GM11168 (cell line): ENCODE measurements around the gene DHX38.

ENCODE experiments used
- in situ Hi-C: fragments of 300-500 bp; cut with MboI; formaldehyde crosslinking; loops from one replicate; pipeline ENCODE4 v1.12.0; 2022; ENCODE audit warnings: low sequenced_read_pairs; ENCODE audit not compliant: unreplicated experiment

The DHX38 gene

GRCh38 chr16:72112906-72113615 lies 19.4 kb downstream of the DHX38 start:
- in situ Hi-C loops, result no loop called here

GRCh38 chr16:72113616-72113945 lies 19.9 kb downstream of the DHX38 start:
- in situ Hi-C loops, result no loop called here

GRCh38 chr16:72120026-72120425 lies 26.4 kb downstream of the DHX38 start:
- in situ Hi-C loops, result loop anchor here (10.0 kb wide), 1 partner anchor 355 kb away; no protein-coding TSS in a partner anchor

- in situ Hi-C loops, result loop anchor here (10.0 kb wide), 1 partner anchor 352 kb away; no protein-coding TSS in a partner anchor
Observed at GRCh38 chr16:72122308-72122707, 28.7 kb downstream of the DHX38 start.

- in situ Hi-C loops, result loop anchor here (10.0 kb wide), 1 partner anchor 352 kb away; no protein-coding TSS in a partner anchor
Observed at GRCh38 chr16:72122916-72123315, 29.3 kb downstream of the DHX38 start.

- in situ Hi-C loops, result loop anchor here (10.0 kb wide), 1 partner anchor 351 kb away; no protein-coding TSS in a partner anchor
Observed at GRCh38 chr16:72123426-72123825, 29.8 kb downstream of the DHX38 start.

GRCh38 chr16:72124148-72124547 lies 30.5 kb downstream of the DHX38 start:
- in situ Hi-C loops, result loop anchor here (10.0 kb wide), 1 partner anchor 351 kb away; no protein-coding TSS in a partner anchor

- in situ Hi-C loops, result loop anchor here (10.0 to 25.0 kb wide), 2 partner anchors 350 to 1062 kb away; no protein-coding TSS in a partner anchor
Observed at GRCh38 chr16:72124761-72125634, 31.4 kb downstream of the DHX38 start.

- in situ Hi-C loops, result loop anchor here (10.0 to 25.0 kb wide), 2 partner anchors 349 to 1061 kb away; no protein-coding TSS in a partner anchor
Observed at GRCh38 chr16:72125635-72126428, 32.2 kb downstream of the DHX38 start.

- in situ Hi-C loops, result loop anchor here (10.0 to 25.0 kb wide), 2 partner anchors 348 to 1061 kb away; no protein-coding TSS in a partner anchor
Observed at GRCh38 chr16:72126429-72126765, 32.8 kb downstream of the DHX38 start.

GRCh38 chr16:72128701-72129100 lies 35.1 kb downstream of the DHX38 start:
- in situ Hi-C loops, result loop anchor here (10.0 to 25.0 kb wide), 2 partner anchors 346 to 1059 kb away; no protein-coding TSS in a partner anchor

GRCh38 chr16:72129976-72130656 lies 36.5 kb downstream of the DHX38 start:
- in situ Hi-C loops, result loop anchor here (10.0 to 25.0 kb wide), 2 partner anchors 345 to 1057 kb away; no protein-coding TSS in a partner anchor

- in situ Hi-C loops, result loop anchor here (25.0 kb wide), 1 partner anchor 1056 kb away; no protein-coding TSS in a partner anchor
Observed at GRCh38 chr16:72131036-72131435, 37.4 kb downstream of the DHX38 start.

- in situ Hi-C loops, result loop anchor here (25.0 kb wide), 1 partner anchor 1055 kb away; no protein-coding TSS in a partner anchor
Observed at GRCh38 chr16:72132726-72133125, 39.1 kb downstream of the DHX38 start.

- in situ Hi-C loops, result loop anchor here (25.0 kb wide), 1 partner anchor 1053 kb away; no protein-coding TSS in a partner anchor
Observed at GRCh38 chr16:72134507-72134906, 40.9 kb downstream of the DHX38 start.

GRCh38 chr16:72137380-72138063 lies 43.9 kb downstream of the DHX38 start:
- in situ Hi-C loops, result loop anchor here (25.0 kb wide), 1 partner anchor 1050 kb away; no protein-coding TSS in a partner anchor

- in situ Hi-C loops, result loop anchor here (25.0 kb wide), 1 partner anchor 1049 kb away; no protein-coding TSS in a partner anchor
Observed at GRCh38 chr16:72138064-72138572, 44.5 kb downstream of the DHX38 start.

- in situ Hi-C loops, result loop anchor here (25.0 kb wide), 1 partner anchor 1047 kb away; no protein-coding TSS in a partner anchor
Observed at GRCh38 chr16:72139908-72140307, 46.3 kb downstream of the DHX38 start.
